ENCODE measurements around the gene SLC25A44.

SLC25A44 gene

DNA sequence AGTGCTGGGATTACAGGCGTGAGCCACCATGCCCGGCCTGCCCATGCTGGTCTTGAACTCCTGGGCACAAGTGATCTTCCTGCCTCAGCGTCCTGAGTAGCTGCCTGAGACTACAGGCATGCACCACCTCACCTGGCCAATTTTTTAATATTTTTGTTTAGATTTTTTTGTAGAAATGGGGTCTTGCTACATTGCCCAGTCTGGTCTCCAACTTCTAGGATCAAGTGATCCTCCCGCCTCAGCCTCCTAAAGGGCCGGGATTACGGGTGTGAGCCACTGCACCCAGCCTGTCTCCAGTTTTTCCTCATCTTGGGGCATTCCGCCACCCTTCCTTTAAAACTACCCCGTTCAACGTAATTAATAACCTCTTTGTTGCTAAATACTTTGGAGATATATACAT lies 26.3 kb downstream of the SLC25A44 start:
- no peak for DNase-seq (ENCODE audit: low read depth)
- TF ChIP-seq, protein P1, sequence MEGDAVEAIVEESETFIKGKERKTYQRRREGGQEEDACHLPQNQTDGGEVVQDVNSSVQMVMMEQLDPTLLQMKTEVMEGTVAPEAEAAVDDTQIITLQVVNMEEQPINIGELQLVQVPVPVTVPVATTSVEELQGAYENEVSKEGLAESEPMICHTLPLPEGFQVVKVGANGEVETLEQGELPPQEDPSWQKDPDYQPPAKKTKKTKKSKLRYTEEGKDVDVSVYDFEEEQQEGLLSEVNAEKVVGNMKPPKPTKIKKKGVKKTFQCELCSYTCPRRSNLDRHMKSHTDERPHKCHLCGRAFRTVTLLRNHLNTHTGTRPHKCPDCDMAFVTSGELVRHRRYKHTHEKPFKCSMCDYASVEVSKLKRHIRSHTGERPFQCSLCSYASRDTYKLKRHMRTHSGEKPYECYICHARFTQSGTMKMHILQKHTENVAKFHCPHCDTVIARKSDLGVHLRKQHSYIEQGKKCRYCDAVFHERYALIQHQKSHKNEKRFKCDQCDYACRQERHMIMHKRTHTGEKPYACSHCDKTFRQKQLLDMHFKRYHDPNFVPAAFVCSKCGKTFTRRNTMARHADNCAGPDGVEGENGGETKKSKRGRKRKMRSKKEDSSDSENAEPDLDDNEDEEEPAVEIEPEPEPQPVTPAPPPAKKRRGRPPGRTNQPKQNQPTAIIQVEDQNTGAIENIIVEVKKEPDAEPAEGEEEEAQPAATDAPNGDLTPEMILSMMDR (conservative IDR thresholded peaks at IDR 0.05; ENCODE audit: low read depth, low read length): no peak
- H3K4me3 ChIP-seq (ENCODE audit: low read length): no peak overlapping the region

DNA sequence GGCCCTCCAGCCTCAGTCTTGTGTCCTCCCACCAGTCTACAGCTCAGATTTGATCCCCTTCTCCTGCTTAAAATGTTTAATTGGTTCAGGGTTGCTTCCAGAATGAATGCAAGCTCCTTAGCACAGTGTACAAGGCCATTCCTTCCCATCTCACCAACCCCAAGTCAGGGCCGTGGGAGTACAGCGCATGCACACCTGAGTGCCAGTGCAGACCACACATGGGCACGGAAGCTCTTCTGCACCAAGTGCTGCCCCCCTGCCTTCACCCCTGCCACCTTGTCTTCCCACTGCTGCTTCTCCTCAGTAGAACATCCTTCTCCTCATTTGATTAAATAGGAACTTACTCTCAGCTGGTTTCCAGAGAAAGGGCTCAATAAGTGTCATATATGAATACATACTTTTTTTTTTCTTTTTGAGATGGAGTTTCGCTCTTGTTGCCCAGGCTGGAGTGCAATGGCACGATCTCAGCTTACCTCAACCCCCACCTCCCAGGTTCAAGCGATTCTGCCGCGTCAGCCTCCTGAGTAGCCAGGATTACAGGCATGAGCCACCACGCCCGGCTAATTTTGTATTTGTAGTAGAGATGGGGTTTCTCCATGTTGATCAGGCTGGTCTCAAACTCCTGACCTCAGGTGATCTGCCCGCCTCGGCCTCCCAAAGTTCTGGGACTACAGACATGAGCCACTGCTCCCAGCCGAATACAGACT lies 28.2 kb downstream of the SLC25A44 start:
- TF ChIP-seq, protein P1 (conservative IDR thresholded peaks at IDR 0.05; ENCODE audit: low read depth, low read length): no peak
- no peak overlapping the region for H3K4me3 ChIP-seq (ENCODE audit: low read length)
- no peak for DNase-seq (ENCODE audit: low read depth)

DNA sequence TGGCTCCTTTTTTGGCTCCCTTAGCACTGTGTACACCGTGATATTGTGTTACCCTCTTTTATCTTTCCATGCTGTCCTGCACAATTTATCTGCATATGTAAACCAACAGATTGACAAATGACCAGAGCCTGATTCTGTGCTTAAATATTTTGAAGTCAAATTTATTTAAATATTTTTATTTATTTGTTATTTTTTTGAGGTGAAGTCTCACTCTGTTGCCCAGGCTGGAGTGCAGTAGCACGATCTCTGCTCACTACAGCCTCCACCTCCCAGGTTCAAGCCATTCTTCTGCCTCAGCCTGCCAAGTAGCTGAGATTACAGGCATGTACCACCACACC lies 31.7 kb downstream of the SLC25A44 start:
- TF ChIP-seq, protein P1 (conservative IDR thresholded peaks at IDR 0.05; ENCODE audit: low read depth, low read length): no peak
- DNase-seq (ENCODE audit: low read depth): no peak

DNA sequence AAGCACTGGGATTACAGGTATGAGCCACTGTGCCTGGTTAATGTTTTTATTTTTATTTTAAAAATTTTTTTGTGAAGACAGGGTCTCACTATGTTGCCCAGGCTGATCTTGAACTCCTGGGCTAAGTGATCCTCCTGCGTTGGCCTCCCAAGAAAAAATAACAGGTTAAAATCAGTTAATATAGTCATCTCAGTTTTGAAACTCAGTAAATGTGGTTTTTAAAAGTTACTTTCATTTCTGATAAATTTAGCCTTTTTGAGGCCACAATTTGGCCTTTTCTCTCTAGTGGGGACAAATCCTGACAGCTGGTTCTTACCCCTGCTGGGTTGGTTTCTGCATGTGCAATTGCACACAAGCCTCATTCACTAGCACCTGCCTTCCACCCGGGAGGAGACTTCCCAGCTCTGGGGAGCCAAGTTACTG lies 32.2 kb downstream of the SLC25A44 start:
- DNase-seq (ENCODE audit: low read depth): no peak
- TF ChIP-seq, protein P1 (conservative IDR thresholded peaks at IDR 0.05; ENCODE audit: low read depth, low read length): no peak
- H3K4me3 ChIP-seq (ENCODE audit: low read length): no peak overlapping the region

More for the DNA sequence above, 31.7 kb downstream of the SLC25A44 start:
- no peak overlapping the region for H3K4me3 ChIP-seq (ENCODE audit: low read length)

DNA sequence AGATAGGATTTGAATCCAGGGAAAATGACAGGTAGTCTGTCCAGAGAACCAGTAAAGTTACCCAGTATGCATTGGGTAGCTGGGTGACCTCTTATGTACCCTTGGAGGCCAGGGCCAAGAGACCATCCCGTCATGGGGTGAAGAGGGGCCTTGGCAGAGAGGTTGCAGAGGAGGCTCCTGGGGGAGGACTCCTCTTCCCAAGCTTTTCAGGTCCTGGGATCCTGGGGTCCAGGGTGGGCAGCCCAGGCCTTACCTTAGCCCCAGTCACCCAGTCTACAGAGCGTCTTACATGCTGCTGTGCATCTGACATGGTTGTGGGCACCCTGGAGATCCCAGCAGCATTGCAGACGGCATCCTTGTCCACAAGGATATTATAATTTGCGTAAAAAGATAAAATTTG lies 32.9 kb downstream of the SLC25A44 start:
- TF ChIP-seq, protein P1 (conservative IDR thresholded peaks at IDR 0.05; ENCODE audit: low read depth, low read length): no peak
- no peak for DNase-seq (ENCODE audit: low read depth)
- H3K4me3 ChIP-seq (ENCODE audit: low read length): no peak overlapping the region

DNA sequence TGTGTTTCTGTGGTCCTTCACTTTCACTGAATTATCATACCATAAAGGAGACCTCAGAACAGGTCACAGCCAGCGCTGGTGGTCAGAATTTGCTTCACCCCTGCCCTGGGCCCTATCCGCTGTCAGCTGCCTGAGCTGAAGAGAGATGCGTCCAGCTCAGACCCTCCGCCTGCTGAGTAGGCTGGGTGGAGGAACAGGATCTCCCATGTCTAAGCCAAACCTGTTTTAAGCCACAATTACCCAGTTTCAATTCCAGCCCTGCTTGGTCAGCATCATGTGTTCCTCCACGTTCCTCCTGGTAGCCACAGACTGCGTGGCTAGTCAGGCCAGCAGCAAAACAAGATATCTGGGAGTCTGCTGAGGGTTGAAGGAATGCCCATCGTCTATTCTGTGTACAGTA lies 34.6 kb downstream of the SLC25A44 start:
- DNase-seq (ENCODE audit: low read depth): no peak
- TF ChIP-seq, protein P1 (conservative IDR thresholded peaks at IDR 0.05; ENCODE audit: low read depth, low read length): no peak
- no peak overlapping the region for H3K4me3 ChIP-seq (ENCODE audit: low read length)

DNA sequence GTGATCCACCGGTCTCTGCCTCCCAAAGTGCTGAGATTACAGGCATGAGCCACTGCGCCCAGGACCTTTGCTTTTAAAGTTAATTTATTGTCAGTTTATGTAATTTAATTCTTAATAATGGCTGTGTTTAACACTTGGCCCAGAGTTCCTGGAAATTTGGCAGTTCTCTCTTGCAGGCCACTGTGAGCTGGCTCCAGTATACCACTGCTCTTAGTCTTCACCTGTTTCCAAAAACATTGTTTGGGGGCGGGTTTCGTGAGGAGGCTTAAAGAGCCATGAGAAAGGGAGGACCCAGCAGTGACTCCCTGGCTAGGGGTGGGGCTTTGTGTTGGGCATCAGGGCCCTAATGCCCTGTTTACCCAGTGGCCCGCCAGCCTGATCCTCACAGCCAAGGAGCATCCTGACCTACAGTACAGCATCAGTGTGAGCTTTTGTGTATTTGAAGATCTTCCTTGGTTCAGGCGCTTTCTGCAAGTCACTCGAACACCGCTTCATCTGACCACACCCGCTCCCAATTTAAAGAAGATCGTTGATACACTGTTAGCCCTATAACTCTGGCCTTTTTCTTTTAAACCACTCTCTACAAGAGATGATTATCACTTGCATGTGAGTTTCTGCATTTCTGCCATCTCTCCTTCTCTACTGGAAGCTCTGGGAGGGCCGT lies 36.0 kb downstream of the SLC25A44 start:
- DNase-seq (ENCODE audit: low read depth): no peak
- H3K4me3 ChIP-seq (ENCODE audit: low read length): no peak overlapping the region
- TF ChIP-seq, protein P1 (conservative IDR thresholded peaks at IDR 0.05; ENCODE audit: low read depth, low read length): no peak

Data from retinal pigment epithelial cell (primary cell).